Measurements from ENCODE around the gene GNAQ. TPM values are rescaled to one million over a fixed set of nuclear protein-coding genes. Genes with fewer than 3 reads are reported as not detected.

Gene GNAQ
- polyA plus RNA-seq, 1 of the 3 experiments (the other 2 are of a cell fraction), result 20.9 TPM

DNA sequence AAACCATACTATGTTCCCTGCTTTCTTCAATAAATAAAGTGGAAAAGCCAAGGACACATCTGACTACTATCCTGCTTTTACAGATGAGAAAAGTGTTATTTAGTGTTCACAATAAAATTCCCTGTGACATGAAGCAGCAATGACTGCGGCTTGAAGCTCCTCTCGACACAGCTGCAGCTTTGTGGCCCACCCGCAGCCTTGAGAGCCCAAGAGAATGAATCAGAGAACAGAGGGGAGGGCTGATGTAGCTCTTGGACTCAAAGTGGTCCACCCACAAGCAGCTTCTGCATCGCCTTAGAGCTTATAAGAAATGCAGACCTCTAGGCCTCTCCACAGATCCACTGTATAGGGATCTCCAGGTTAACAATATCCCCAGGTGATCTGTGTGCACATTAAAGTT is 202.2 kb downstream of the GNAQ start:
- H3F3A ChIP-seq (replicated peaks; ENCODE audit: insufficient read depth), result peaks cover 6% of the 10 kb centered on the region
- H3K36me3 ChIP-seq (replicated peaks in 1 of 2; ENCODE audit: control insufficient read depth in 1 of 2, insufficient read depth in 2 of 2, low read length in 1 of 2), result no peaks in the 10 kb centered on the region
- CTCF ChIA-PET, result interaction anchor here (0.6 to 1.3 kb wide), 4 partner anchors 59 to 396 kb away, joined by 3 read pairs; no protein-coding TSS in a partner anchor
- H3K9ac ChIP-seq, result no peak overlapping the region
- WGBS (ENCODE audit: low lambda C conversion rate), result 94% methylated on average over 4 of the region's 4 CpGs
- no peak overlapping the region for H3K27ac ChIP-seq (ENCODE audit: low read depth in 2 of 2, low read length in 1 of 2)
- no peak for DNase-seq
- H3K4me1 ChIP-seq (ENCODE audit: control insufficient read depth in 1 of 2, insufficient read depth in 2 of 2, low read depth in 1 of 2, low read length in 1 of 2), result peaks cover 0 to 15% of the 10 kb centered on the region in 2 experiments; a peak in 3 of 4 replicates
- H3K79me2 ChIP-seq (ENCODE audit: insufficient read depth), result peaks cover 51% of the 10 kb centered on the region
- no peak overlapping the region for H3K4me3 ChIP-seq (ENCODE audit: low read depth in 2 of 2, low read length in 1 of 2)
- H3K27me3 ChIP-seq (ENCODE audit: insufficient read depth), result no peaks in the 10 kb centered on the region
- H4K20me1 ChIP-seq (ENCODE audit: insufficient read depth), result no peaks in the 10 kb centered on the region
- no peak overlapping the region for H3K4me2 ChIP-seq
- no peaks in the 10 kb centered on the region for H3K9me3 ChIP-seq
- POLR2A ChIA-PET, result no interaction called here
- TF ChIP-seq MXI1 (IDR thresholded peaks at IDR 0.05; ENCODE audit: low read depth, low read length) (no peak), SIN3A (IDR thresholded peaks at IDR 0.05; ENCODE audit: borderline replicate concordance, low read depth, low read length) (no peak), TAF1 (IDR thresholded peaks at IDR 0.05; ENCODE audit: borderline replicate concordance, low read depth, low read length) (no peak), CHD2 (IDR thresholded peaks at IDR 0.05; ENCODE audit: low read length, partially characterized antibody) (no peak), RFX5 (IDR thresholded peaks at IDR 0.05; ENCODE audit: low read length) (no peak), FOSL2 (IDR thresholded peaks at IDR 0.05; ENCODE audit: borderline replicate concordance, low read depth) (no peak), EP300 (IDR thresholded peaks at IDR 0.05; ENCODE audit: borderline replicate concordance in 1 of 2, low read depth in 1 of 2, low read length in 1 of 2) (no peak), RXRA (IDR thresholded peaks at IDR 0.05; ENCODE audit: borderline replicate concordance, low read depth) (no peak)
- TF ChIP-seq, protein P1, sequence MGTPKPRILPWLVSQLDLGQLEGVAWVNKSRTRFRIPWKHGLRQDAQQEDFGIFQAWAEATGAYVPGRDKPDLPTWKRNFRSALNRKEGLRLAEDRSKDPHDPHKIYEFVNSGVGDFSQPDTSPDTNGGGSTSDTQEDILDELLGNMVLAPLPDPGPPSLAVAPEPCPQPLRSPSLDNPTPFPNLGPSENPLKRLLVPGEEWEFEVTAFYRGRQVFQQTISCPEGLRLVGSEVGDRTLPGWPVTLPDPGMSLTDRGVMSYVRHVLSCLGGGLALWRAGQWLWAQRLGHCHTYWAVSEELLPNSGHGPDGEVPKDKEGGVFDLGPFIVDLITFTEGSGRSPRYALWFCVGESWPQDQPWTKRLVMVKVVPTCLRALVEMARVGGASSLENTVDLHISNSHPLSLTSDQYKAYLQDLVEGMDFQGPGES (IDR thresholded peaks at IDR 0.05; ENCODE audit: low read depth, low read length), result no peak
- TF ChIP-seq, protein P2, sequence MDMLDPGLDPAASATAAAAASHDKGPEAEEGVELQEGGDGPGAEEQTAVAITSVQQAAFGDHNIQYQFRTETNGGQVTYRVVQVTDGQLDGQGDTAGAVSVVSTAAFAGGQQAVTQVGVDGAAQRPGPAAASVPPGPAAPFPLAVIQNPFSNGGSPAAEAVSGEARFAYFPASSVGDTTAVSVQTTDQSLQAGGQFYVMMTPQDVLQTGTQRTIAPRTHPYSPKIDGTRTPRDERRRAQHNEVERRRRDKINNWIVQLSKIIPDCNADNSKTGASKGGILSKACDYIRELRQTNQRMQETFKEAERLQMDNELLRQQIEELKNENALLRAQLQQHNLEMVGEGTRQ (IDR thresholded peaks at IDR 0.05; ENCODE audit: borderline replicate concordance, low read depth, low read length), result no peak
- TF ChIP-seq, protein P3, sequence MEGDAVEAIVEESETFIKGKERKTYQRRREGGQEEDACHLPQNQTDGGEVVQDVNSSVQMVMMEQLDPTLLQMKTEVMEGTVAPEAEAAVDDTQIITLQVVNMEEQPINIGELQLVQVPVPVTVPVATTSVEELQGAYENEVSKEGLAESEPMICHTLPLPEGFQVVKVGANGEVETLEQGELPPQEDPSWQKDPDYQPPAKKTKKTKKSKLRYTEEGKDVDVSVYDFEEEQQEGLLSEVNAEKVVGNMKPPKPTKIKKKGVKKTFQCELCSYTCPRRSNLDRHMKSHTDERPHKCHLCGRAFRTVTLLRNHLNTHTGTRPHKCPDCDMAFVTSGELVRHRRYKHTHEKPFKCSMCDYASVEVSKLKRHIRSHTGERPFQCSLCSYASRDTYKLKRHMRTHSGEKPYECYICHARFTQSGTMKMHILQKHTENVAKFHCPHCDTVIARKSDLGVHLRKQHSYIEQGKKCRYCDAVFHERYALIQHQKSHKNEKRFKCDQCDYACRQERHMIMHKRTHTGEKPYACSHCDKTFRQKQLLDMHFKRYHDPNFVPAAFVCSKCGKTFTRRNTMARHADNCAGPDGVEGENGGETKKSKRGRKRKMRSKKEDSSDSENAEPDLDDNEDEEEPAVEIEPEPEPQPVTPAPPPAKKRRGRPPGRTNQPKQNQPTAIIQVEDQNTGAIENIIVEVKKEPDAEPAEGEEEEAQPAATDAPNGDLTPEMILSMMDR (IDR thresholded peaks at IDR 0.05), result no peak
- TF ChIP-seq, protein P4, sequence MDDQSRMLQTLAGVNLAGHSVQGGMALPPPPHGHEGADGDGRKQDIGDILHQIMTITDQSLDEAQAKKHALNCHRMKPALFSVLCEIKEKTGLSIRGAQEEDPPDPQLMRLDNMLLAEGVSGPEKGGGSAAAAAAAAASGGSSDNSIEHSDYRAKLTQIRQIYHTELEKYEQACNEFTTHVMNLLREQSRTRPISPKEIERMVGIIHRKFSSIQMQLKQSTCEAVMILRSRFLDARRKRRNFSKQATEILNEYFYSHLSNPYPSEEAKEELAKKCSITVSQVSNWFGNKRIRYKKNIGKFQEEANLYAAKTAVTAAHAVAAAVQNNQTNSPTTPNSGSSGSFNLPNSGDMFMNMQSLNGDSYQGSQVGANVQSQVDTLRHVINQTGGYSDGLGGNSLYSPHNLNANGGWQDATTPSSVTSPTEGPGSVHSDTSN (IDR thresholded peaks at IDR 0.05), result no peak
- TF ChIP-seq, protein P5, sequence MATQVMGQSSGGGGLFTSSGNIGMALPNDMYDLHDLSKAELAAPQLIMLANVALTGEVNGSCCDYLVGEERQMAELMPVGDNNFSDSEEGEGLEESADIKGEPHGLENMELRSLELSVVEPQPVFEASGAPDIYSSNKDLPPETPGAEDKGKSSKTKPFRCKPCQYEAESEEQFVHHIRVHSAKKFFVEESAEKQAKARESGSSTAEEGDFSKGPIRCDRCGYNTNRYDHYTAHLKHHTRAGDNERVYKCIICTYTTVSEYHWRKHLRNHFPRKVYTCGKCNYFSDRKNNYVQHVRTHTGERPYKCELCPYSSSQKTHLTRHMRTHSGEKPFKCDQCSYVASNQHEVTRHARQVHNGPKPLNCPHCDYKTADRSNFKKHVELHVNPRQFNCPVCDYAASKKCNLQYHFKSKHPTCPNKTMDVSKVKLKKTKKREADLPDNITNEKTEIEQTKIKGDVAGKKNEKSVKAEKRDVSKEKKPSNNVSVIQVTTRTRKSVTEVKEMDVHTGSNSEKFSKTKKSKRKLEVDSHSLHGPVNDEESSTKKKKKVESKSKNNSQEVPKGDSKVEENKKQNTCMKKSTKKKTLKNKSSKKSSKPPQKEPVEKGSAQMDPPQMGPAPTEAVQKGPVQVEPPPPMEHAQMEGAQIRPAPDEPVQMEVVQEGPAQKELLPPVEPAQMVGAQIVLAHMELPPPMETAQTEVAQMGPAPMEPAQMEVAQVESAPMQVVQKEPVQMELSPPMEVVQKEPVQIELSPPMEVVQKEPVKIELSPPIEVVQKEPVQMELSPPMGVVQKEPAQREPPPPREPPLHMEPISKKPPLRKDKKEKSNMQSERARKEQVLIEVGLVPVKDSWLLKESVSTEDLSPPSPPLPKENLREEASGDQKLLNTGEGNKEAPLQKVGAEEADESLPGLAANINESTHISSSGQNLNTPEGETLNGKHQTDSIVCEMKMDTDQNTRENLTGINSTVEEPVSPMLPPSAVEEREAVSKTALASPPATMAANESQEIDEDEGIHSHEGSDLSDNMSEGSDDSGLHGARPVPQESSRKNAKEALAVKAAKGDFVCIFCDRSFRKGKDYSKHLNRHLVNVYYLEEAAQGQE (IDR thresholded peaks at IDR 0.05; ENCODE audit: low read depth, low read length), result no peak
- H3K9me2 ChIP-seq, result no peaks in the 10 kb centered on the region
- no peak overlapping the region for H2AFZ ChIP-seq (ENCODE audit: low read depth)

All from SK-N-SH (cell line).